Mucosa of stomach (tissue), 1 donor: ENCODE results near the gene RETREG3.
"Not testable (repeated sequence)": the region's sequence is repeated elsewhere in the genome, so short reads cannot be mapped to it uniquely, and the experiment has no call there.

Experiments
- H3K27me3 ChIP-seq: one replicate; pipeline ENCODE4 v1.7.0; 2013; ENCODE audit warnings: mild to moderate bottlenecking, low read length; ENCODE audit not compliant: control insufficient read depth, insufficient read depth
- H3K36me3 ChIP-seq: one replicate; pipeline ENCODE4 v1.7.0; 2013; ENCODE audit warnings: low read length; ENCODE audit not compliant: control insufficient read depth, insufficient read depth
- H3K4me1 ChIP-seq: one replicate; pipeline ENCODE4 v1.7.0; 2013; ENCODE audit warnings: mild to moderate bottlenecking, low read length; ENCODE audit not compliant: control insufficient read depth, insufficient read depth
- H3K4me3 ChIP-seq: one replicate; pipeline ENCODE4 v1.7.0; 2013; ENCODE audit warnings: low read length
- H3K9ac ChIP-seq: one replicate; pipeline ENCODE4 v1.7.0; 2013; ENCODE audit warnings: mild to moderate bottlenecking, low read length, moderate library complexity
- H3K9me3 ChIP-seq: one replicate; pipeline ENCODE4 v1.7.0; 2013; ENCODE audit warnings: mild to moderate bottlenecking, low read length, moderate library complexity; ENCODE audit not compliant: control insufficient read depth
- donor health status: Pancreatic carcinoma.

The RETREG3 gene

GRCh38 chr17:42540558-42540957 is 68.6 kb downstream of the RETREG3 start:
- not testable (repeated sequence) for H3K9me3 ChIP-seq, H3K27me3 ChIP-seq, H3K9ac ChIP-seq, H3K4me3 ChIP-seq, H3K36me3 ChIP-seq
- H3K4me1 ChIP-seq: peaks cover 35% of the 10 kb centered on the region

- Histone ChIP-seq H3K4me3 (no peak overlapping the region), H3K9me3 (no peaks in the 10 kb centered on the region), H3K9ac (no peak overlapping the region), H3K36me3 (no peaks in the 10 kb centered on the region), H3K27me3 (no peaks in the 10 kb centered on the region), H3K4me1 (peaks cover 42% of the 10 kb centered on the region)
These were observed 70.7 kb downstream of the RETREG3 start for GRCh38 chr17:42538482-42538881.

GRCh38 chr17:42537826-42538451 is 71.2 kb downstream of the RETREG3 start:
- Histone ChIP-seq H3K36me3 (no peaks in the 10 kb centered on the region), H3K9ac (no peak overlapping the region), H3K4me3 (no peak overlapping the region), H3K4me1 (peaks cover 42% of the 10 kb centered on the region), H3K27me3 (no peaks in the 10 kb centered on the region), H3K9me3 (no peaks in the 10 kb centered on the region)

- H3K4me1 ChIP-seq: peaks cover 36% of the 10 kb centered on the region
- peak overlapping the region; percentile 31 for H3K4me3 ChIP-seq
- H3K27me3 ChIP-seq: no peaks in the 10 kb centered on the region
- H3K9me3 ChIP-seq: no peaks in the 10 kb centered on the region
- no peaks in the 10 kb centered on the region for H3K36me3 ChIP-seq
- H3K9ac ChIP-seq: peak overlapping the region; percentile 49
These were observed 71.9 kb downstream of the RETREG3 start for GRCh38 chr17:42537156-42537805.

- Histone ChIP-seq H3K9ac (peak overlapping the region; percentile 80), H3K4me1 (peaks cover 31% of the 10 kb centered on the region), H3K4me3 (peak overlapping the region; percentile 31), H3K9me3 (no peaks in the 10 kb centered on the region), H3K27me3 (no peaks in the 10 kb centered on the region), H3K36me3 (no peaks in the 10 kb centered on the region)
These were observed 72.6 kb downstream of the RETREG3 start for GRCh38 chr17:42536372-42537155.

GRCh38 chr17:42536048-42536371 is 73.2 kb downstream of the RETREG3 start, which contains the start of gene NAGLU:
Gene NAGLU, plus strand, starts transcription at chr17:42536241. Its CDS starts 32 bp downstream, at chr17:42536273.
- H3K9me3 ChIP-seq: no peaks in the 10 kb centered on the region
- H3K9ac ChIP-seq: peak within 1 kb of the TSS; percentile 80
- H3K27me3 ChIP-seq: no peaks in the 10 kb centered on the region
- H3K4me1 ChIP-seq: peaks cover 31% of the 10 kb centered on the region
- no peaks in the 10 kb centered on the region for H3K36me3 ChIP-seq
- H3K4me3 ChIP-seq: peak within 1 kb of the TSS; percentile 57

GRCh38 chr17:42535155-42536047 is 73.8 kb downstream of the RETREG3 start:
- Histone ChIP-seq H3K9ac (peak overlapping the region; percentile 80), H3K9me3 (no peaks in the 10 kb centered on the region), H3K4me1 (peaks cover 31% of the 10 kb centered on the region), H3K36me3 (no peaks in the 10 kb centered on the region), H3K4me3 (peak overlapping the region; percentile 57), H3K27me3 (no peaks in the 10 kb centered on the region)

- Histone ChIP-seq H3K27me3 (no peaks in the 10 kb centered on the region), H3K9me3 (no peaks in the 10 kb centered on the region), H3K4me3 (no peak overlapping the region), H3K36me3 (no peaks in the 10 kb centered on the region), H3K9ac (peak overlapping the region; percentile 20), H3K4me1 (peaks cover 29% of the 10 kb centered on the region)
These were observed 77.5 kb downstream of the RETREG3 start for GRCh38 chr17:42531455-42532354.

- Histone ChIP-seq H3K36me3 (no peaks in the 10 kb centered on the region), H3K27me3 (no peaks in the 10 kb centered on the region), H3K4me1 (peaks cover 29% of the 10 kb centered on the region), H3K9me3 (no peaks in the 10 kb centered on the region), H3K9ac (no peak overlapping the region), H3K4me3 (no peak overlapping the region)
These were observed 78.2 kb downstream of the RETREG3 start for GRCh38 chr17:42530952-42531454.
